Measurements from ENCODE around the gene TRPM6. TPM values are rescaled to one million over a fixed set of nuclear protein-coding genes. Genes with fewer than 3 reads are reported as not detected.

The TRPM6 gene
- total RNA-seq, 4 donors from 2014 or later: 0.07 to 0.22 (median 0.20) TPM; not detected in 1

GRCh38 chr9:74697535-74697934 is 190.2 kb downstream of the TRPM6 start:
- no peaks in the 10 kb centered on the region for H3K4me1 ChIP-seq
- DNase-seq (no peak), ATAC-seq (no peak)
- H3K27ac ChIP-seq: no peak overlapping the region
- H3K36me3 ChIP-seq: no peaks in the 10 kb centered on the region
- intact Hi-C loops (cut with DNase I; ENCODE audit: low total_unique reads): no loop called here
- H3K9me3 ChIP-seq: no peaks in the 10 kb centered on the region
- H3K4me3 ChIP-seq: no peak overlapping the region
- H3K27me3 ChIP-seq: no peaks in the 10 kb centered on the region
- in situ Hi-C loops (cut with MboI; ENCODE audit: low sequenced_read_pairs in 4 of 4): no loop called here
- TF ChIP-seq POLR2A (IDR thresholded peaks at IDR 0.05) (no peak), CTCF (IDR thresholded peaks at IDR 0.05 in 4 of 5, conservative IDR thresholded peaks at IDR 0.05 in 1 of 5) (no peak)

- intact Hi-C loops (cut with DNase I; ENCODE audit: low total_unique reads): no loop called here
- H3K36me3 ChIP-seq: no peaks in the 10 kb centered on the region
- H3K9me3 ChIP-seq: no peaks in the 10 kb centered on the region
- H3K4me1 ChIP-seq: no peaks in the 10 kb centered on the region
- TF ChIP-seq POLR2A (IDR thresholded peaks at IDR 0.05): no peak
- no peak for TF ChIP-seq CTCF (IDR thresholded peaks at IDR 0.05 in 4 of 5, conservative IDR thresholded peaks at IDR 0.05 in 1 of 5)
- in situ Hi-C loops (cut with MboI; ENCODE audit: low sequenced_read_pairs in 4 of 4): no loop called here
- no peaks in the 10 kb centered on the region for H3K27me3 ChIP-seq
- no peak overlapping the region for H3K27ac ChIP-seq
- H3K4me3 ChIP-seq: no peak overlapping the region
- DNase-seq (no peak), ATAC-seq (no peak)
These were observed 191.2 kb downstream of the TRPM6 start for GRCh38 chr9:74696520-74696919.

- H3K36me3 ChIP-seq: no peaks in the 10 kb centered on the region
- H3K9me3 ChIP-seq: no peaks in the 10 kb centered on the region
- in situ Hi-C loops (cut with MboI; ENCODE audit: low sequenced_read_pairs in 4 of 4): no loop called here
- no peak for DNase-seq
- H3K27me3 ChIP-seq: no peaks in the 10 kb centered on the region
- H3K27ac ChIP-seq: no peak overlapping the region
- no peak overlapping the region for H3K4me3 ChIP-seq
- no peak for ATAC-seq
- TF ChIP-seq POLR2A (IDR thresholded peaks at IDR 0.05) (no peak), CTCF (IDR thresholded peaks at IDR 0.05 in 4 of 5, conservative IDR thresholded peaks at IDR 0.05 in 1 of 5) (no peak)
- H3K4me1 ChIP-seq: no peaks in the 10 kb centered on the region
- intact Hi-C loops (cut with DNase I; ENCODE audit: low total_unique reads): no loop called here
These were observed 196.7 kb downstream of the TRPM6 start for GRCh38 chr9:74691058-74691457.

GRCh38 chr9:74683322-74683721 is 204.4 kb downstream of the TRPM6 start:
- in situ Hi-C loops (cut with MboI; ENCODE audit: low sequenced_read_pairs in 4 of 4): no loop called here
- DNase-seq (no peak), ATAC-seq (no peak)

More at GRCh38 chr9:74683322-74683721, 204.4 kb downstream of the TRPM6 start:
- Histone ChIP-seq H3K4me1 (no peaks in the 10 kb centered on the region), H3K9me3 (no peaks in the 10 kb centered on the region), H3K27me3 (no peaks in the 10 kb centered on the region), H3K36me3 (no peaks in the 10 kb centered on the region), H3K4me3 (no peak overlapping the region), H3K27ac (no peak overlapping the region)
- TF ChIP-seq CTCF (IDR thresholded peaks at IDR 0.05 in 4 of 5, conservative IDR thresholded peaks at IDR 0.05 in 1 of 5) (no peak), POLR2A (IDR thresholded peaks at IDR 0.05) (no peak)
- intact Hi-C loops (cut with DNase I; ENCODE audit: low total_unique reads): no loop called here

Data from gastrocnemius medialis (tissue), 4 donors.